COLO668 (cell line): Measurements from ENCODE around the gene KCNJ15.
A peak's percentile ranks its signal among the peaks of the same experiment; 100 is the strongest.

ENCODE experiments used
- DNase-seq: peaks from one replicate; lab custom pipeline; 2025; ENCODE audit not compliant: unreplicated experiment; lab: John Stamatoyannopoulos, UW

The KCNJ15 gene

GRCh38 chr21:38325216-38325615, 68.4 kb downstream of the KCNJ15 start:
- no peak for DNase-seq

- DNase-seq, result no peak
Measured at GRCh38 chr21:38325731-38326420, 69.1 kb downstream of the KCNJ15 start.

- no peak for DNase-seq
Measured at GRCh38 chr21:38326429-38326828, 69.6 kb downstream of the KCNJ15 start.

GRCh38 chr21:38326899-38327298, 70.1 kb downstream of the KCNJ15 start:
- DNase-seq, result peak; percentile 37

GRCh38 chr21:38327984-38328383, 71.2 kb downstream of the KCNJ15 start:
- no peak for DNase-seq

- no peak for DNase-seq
Measured at GRCh38 chr21:38329162-38329561, 72.4 kb downstream of the KCNJ15 start.

- DNase-seq, result no peak
Measured at GRCh38 chr21:38330666-38331065, 73.9 kb downstream of the KCNJ15 start.

GRCh38 chr21:38333301-38334272, 76.8 kb downstream of the KCNJ15 start:
- DNase-seq, result no peak

- DNase-seq, result no peak
Measured at GRCh38 chr21:38334866-38335265, 78.1 kb downstream of the KCNJ15 start.

GRCh38 chr21:38337793-38338192, 81.0 kb downstream of the KCNJ15 start:
- no peak for DNase-seq

- no peak for DNase-seq
Measured at GRCh38 chr21:38340131-38340530, 83.3 kb downstream of the KCNJ15 start.

GRCh38 chr21:38341546-38342012, 84.8 kb downstream of the KCNJ15 start:
- no peak for DNase-seq

- no peak for DNase-seq
Measured at GRCh38 chr21:38342739-38343138, 85.9 kb downstream of the KCNJ15 start.

GRCh38 chr21:38343691-38344090, 86.9 kb downstream of the KCNJ15 start:
- DNase-seq, result peak; percentile 73

GRCh38 chr21:38346286-38346685, 89.5 kb downstream of the KCNJ15 start:
- DNase-seq, result no peak

GRCh38 chr21:38349111-38349746, 92.4 kb downstream of the KCNJ15 start:
- no peak for DNase-seq

- no peak for DNase-seq
Measured at GRCh38 chr21:38349977-38350376, 93.2 kb downstream of the KCNJ15 start.

- DNase-seq, result no peak
Measured at GRCh38 chr21:38350684-38351083, 93.9 kb downstream of the KCNJ15 start.

- no peak for DNase-seq
Measured at GRCh38 chr21:38351176-38351959, 94.6 kb downstream of the KCNJ15 start.

GRCh38 chr21:38351961-38352521, 95.2 kb downstream of the KCNJ15 start:
- DNase-seq, result no peak
